WTC11 (cell line): Measurements from ENCODE around the gene TRIM62. TPM values are rescaled to one million over a fixed set of nuclear protein-coding genes. Genes with fewer than 3 reads are reported as not detected.

Experiments used
- ATAC-seq: fragments of 200-7000 bp; cut with Tn5 transposase; 2 replicates; pipeline ENCODE4 v1.10.0; 2021; ENCODE audit warnings: mild to moderate bottlenecking, moderate library complexity
- CTCF ChIA-PET: fragments of 300-600 bp; sonication (Branson Sonifier 250); formaldehyde crosslinking; loops from one replicate; lab custom pipeline; 2021; ENCODE audit warnings: antibody characterized with exemption; lab: Charles Lee
- POLR2A ChIA-PET: fragments of 350-600 bp; sonication (Branson Sonifier 250); formaldehyde crosslinking; loops from one replicate; lab custom pipeline; 2021; ENCODE audit warnings: antibody characterized with exemption; lab: Charles Lee
- DNase-seq: peaks from one replicate; pipeline ENCODE4 v3.0.0; 2021; ENCODE audit warnings: low spot score
- H3K27ac Mint-ChIP-seq: 2 replicates; pipeline ENCODE4 v1.8.0; 2021; ENCODE audit warnings: mixed read lengths
- H3K27me3 Mint-ChIP-seq: 2 replicates; pipeline ENCODE4 v1.8.0; 2021; ENCODE audit warnings: low read depth, mild to moderate bottlenecking, moderate library complexity, mixed read lengths
- H3K36me3 Mint-ChIP-seq: 2 replicates; pipeline ENCODE4 v1.8.0; 2021; ENCODE audit warnings: mixed read lengths
- H3K4me1 Mint-ChIP-seq: 2 replicates; pipeline ENCODE4 v1.8.0; 2022; ENCODE audit warnings: mixed read lengths
- H3K4me3 Mint-ChIP-seq: 2 replicates; pipeline ENCODE4 v1.8.0; 2021; ENCODE audit warnings: mild to moderate bottlenecking, moderate library complexity, mixed read lengths
- H3K9me3 Mint-ChIP-seq: 2 replicates; pipeline ENCODE4 v1.8.0; 2021; ENCODE audit warnings: mixed read lengths
- CREB1 ChIP-seq: sonication (generic); formaldehyde crosslinking; IDR thresholded peaks from 2 replicates; pipeline ENCODE4 v1.8.0; 2023; ENCODE audit warnings: mild to moderate bottlenecking, missing genetic modification reagents
- GRHL2 ChIP-seq: fragments of 250-450 bp; sonication (Bioruptor Pico); IDR thresholded peaks from 2 replicates; pipeline ENCODE4 v1.8.0; 2022; ENCODE audit warnings: mild to moderate bottlenecking, moderate library complexity; ENCODE audit not compliant: insufficient replicate concordance, severe bottlenecking
- MXD4 ChIP-seq: fragments of 250-450 bp; sonication (Bioruptor Pico); IDR thresholded peaks from 2 replicates; pipeline ENCODE4 v1.8.0; 2021; ENCODE audit warnings: mild to moderate bottlenecking, moderate library complexity, borderline replicate concordance
- NR2C2 ChIP-seq: sonication (generic); formaldehyde crosslinking; IDR thresholded peaks from 2 replicates; pipeline ENCODE4 v1.8.0; 2022; ENCODE audit warnings: mild to moderate bottlenecking, missing genetic modification reagents
- SOX15 ChIP-seq: fragments of 250-450 bp; sonication (Bioruptor Pico); IDR thresholded peaks from 2 replicates; pipeline ENCODE4 v1.9.0; 2021; ENCODE audit warnings: mild to moderate bottlenecking
- TP53 ChIP-seq: sonication (generic); formaldehyde crosslinking; IDR thresholded peaks from 2 replicates; pipeline ENCODE4 v1.8.1; 2023; ENCODE audit warnings: mild to moderate bottlenecking, missing genetic modification reagents
- USF1 ChIP-seq: sonication (generic); formaldehyde crosslinking; IDR thresholded peaks from 2 replicates; pipeline ENCODE4 v1.8.0; 2022; ENCODE audit warnings: mild to moderate bottlenecking, missing genetic modification reagents
- USF2 ChIP-seq: sonication (generic); formaldehyde crosslinking; IDR thresholded peaks from 2 replicates; pipeline ENCODE4 v1.8.1; 2023; ENCODE audit warnings: mild to moderate bottlenecking, missing genetic modification reagents, moderate library complexity
- ZBTB43 ChIP-seq: sonication (generic); formaldehyde crosslinking; IDR thresholded peaks from 2 replicates; pipeline ENCODE4 v1.8.1; 2023; ENCODE audit warnings: mild to moderate bottlenecking, missing genetic modification reagents
- ZNF416 ChIP-seq: fragments of 250-450 bp; sonication (Bioruptor Pico); IDR thresholded peaks from 2 replicates; pipeline ENCODE4 v1.9.0; 2021; ENCODE audit warnings: mild to moderate bottlenecking, inconsistent platforms
- total RNA-seq: library from RNA; stranded (reverse); gene quantifications from 3 replicates; pipeline ENCODE4 v1.2.3, GENCODE V29; 2021
- TF ChIP-seq, protein P1 (sequence below): fragments of 250-450 bp; sonication (Bioruptor Pico); IDR thresholded peaks from 2 replicates; pipeline ENCODE4 v1.8.0; 2021; ENCODE audit warnings: mild to moderate bottlenecking
- TF ChIP-seq, protein P2 (sequence below): sonication (generic); formaldehyde crosslinking; IDR thresholded peaks from 2 replicates; pipeline ENCODE4 v1.8.1; 2023; ENCODE audit warnings: mild to moderate bottlenecking, missing genetic modification reagents
- TF ChIP-seq, protein P3 (sequence below): sonication (generic); formaldehyde crosslinking; IDR thresholded peaks from 2 replicates; pipeline ENCODE4 v1.8.0; 2022; ENCODE audit warnings: missing genetic modification reagents

Gene TRIM62
- total RNA-seq, 1 experiment from 2014 or later: 13.6 TPM

DNA sequence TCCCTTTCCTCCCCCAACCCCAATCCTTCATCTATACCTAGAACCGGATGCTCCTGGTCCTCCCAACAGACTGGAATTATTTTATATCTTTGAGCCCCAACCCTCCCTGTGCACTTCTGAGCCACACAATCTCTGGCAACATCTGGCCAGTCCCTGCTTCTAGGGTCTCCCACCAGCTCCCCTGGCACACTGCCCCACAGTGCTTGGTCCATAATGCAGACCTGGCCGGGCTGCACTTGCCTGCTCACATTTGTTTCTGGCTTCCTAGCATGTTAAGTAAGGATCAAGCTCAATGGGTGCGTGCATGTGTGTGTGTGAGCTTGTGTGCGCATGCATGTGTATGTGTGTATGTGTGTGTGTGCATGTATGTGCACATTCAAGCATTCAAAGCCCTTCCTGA, 8.8 kb downstream of the TRIM62 start (continued):
- TF ChIP-seq CREB1 (CRISPR knock-in tag) (no peak), NR2C2 (CRISPR knock-in tag) (no peak), MXD4 (no peak)

DNA sequence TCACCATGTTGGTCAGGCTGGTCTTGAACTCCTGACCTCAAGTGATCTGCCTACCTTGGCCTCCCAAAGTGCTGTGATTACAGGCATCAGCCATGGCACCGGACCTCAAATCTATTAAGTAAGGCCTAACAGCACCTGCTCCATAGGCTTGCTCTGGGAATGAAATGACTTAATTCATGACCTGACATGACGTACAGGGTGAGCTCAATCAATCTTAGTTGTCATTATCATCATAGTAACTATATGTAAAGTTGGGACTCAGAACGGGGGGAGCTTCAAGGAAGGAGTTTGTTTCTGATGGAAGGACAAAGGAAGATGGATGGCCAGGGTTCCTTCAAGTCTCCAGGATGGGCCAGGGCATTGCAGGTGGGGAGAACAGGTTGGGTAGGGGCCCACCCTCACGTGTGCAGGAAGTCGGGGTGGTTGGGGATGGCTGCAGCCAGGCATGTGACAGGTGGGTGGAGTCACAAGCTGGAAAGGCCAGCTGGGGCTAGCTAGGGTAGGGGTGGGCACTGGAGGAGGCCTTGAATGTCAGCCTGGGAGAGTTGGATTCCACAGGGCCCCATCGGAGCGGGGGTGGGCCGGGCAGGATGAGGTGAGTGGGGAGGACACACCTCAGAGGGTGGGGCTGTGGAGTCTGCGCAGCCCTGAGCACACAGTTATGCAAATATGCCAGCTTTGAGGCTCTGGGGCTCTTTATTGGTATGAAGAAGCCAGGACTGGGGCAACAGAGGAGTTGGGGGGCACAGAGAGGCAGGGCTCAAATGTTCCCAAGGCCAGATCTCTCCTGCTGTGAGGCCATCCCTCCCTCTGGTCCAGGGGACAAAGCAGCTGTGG, 9.6 kb downstream of the TRIM62 start:
- TF ChIP-seq USF1 (CRISPR knock-in tag) (peak; percentile 36; the same call in 1 of the 2 replicates), USF2 (CRISPR knock-in tag) (peak; percentile 60), SOX15 (CRISPR knock-in tag) (no peak)
- ChIA-PET POLR2A (no interaction called here), CTCF (interaction anchor here (0.9 to 1.8 kb wide), 6 partner anchors 9 to 35 kb away, joined by 3 to 9 read pairs (median 4); no protein-coding TSS in a partner anchor)
- Mint-ChIP-seq H3K4me1 (peaks cover 36% of the 10 kb centered on the region), H3K27me3 (no peaks in the 10 kb centered on the region; the same call in 1 of the 2 replicates), H3K9me3 (no peaks in the 10 kb centered on the region), H3K27ac (no peak overlapping the region), H3K36me3 (peaks cover 5% of the 10 kb centered on the region), H3K4me3 (no peak overlapping the region)
- DNase-seq (no peak), ATAC-seq (peak; percentile 42)

DNA sequence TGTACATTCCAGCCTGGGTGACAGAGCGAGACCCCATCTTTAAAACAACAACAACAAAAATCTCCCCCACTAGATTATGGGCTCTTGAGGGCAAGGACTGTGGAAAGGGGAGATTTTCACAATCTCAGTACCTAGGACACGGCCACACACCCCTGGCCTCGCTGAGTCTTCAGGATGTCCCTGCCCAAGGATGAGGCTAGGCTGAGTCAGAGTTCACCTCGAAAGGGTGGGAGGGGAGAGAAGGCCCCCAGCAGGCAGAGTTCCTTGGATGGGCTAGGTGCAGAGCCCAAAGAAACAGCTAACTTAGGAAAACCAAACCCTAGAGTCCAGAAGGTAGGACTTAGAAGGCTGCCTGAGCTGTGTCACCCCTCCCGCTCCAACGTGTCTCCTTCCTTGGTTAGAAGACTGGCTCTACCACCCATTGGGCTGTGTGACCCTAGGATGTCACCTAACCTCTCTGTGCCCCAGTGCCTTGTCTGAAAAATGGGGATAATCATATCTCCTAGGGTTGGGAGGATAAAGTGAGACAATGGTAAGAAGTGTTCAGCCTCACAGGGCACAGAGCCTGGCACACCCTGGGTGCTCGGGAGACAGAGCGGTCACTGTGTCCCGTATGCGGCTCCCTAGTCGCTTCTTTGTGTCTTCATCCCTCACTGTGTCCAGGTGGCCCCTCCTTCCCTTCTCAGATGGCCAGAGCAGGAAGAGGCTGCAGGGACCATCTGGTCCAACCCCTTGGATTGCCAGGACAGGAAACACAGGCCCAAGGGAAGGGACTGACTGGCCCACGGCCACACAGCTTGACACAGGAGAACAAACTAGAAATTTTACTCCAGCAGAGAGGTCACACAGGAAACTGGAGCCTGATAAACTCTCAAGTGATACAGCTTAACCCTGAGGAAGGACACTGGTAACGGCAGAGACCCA, 11.2 kb downstream of the TRIM62 start:
- peaks cover 39% of the 10 kb centered on the region for H3K4me1 Mint-ChIP-seq
- peaks cover 3% of the 10 kb centered on the region; the same call in 1 of the 2 replicates for H3K9me3 Mint-ChIP-seq
- POLR2A ChIA-PET: interaction anchor here (0.8 kb wide), 1 partner anchor 23 kb away, joined by 3 read pairs; no protein-coding TSS in a partner anchor
- no peaks in the 10 kb centered on the region; the same call in 1 of the 2 replicates for H3K27me3 Mint-ChIP-seq
- CTCF ChIA-PET: interaction anchor here (1.8 kb wide), 2 partner anchors 23 to 33 kb away, joined by 5 to 6 read pairs; no protein-coding TSS in a partner anchor
- H3K4me3 Mint-ChIP-seq: no peak overlapping the region
- ATAC-seq (no peak), DNase-seq (no peak)
- no peak for TF ChIP-seq ZBTB43 (CRISPR knock-in tag)
- H3K36me3 Mint-ChIP-seq: peaks cover 13% of the 10 kb centered on the region
- H3K27ac Mint-ChIP-seq: no peak overlapping the region

DNA sequence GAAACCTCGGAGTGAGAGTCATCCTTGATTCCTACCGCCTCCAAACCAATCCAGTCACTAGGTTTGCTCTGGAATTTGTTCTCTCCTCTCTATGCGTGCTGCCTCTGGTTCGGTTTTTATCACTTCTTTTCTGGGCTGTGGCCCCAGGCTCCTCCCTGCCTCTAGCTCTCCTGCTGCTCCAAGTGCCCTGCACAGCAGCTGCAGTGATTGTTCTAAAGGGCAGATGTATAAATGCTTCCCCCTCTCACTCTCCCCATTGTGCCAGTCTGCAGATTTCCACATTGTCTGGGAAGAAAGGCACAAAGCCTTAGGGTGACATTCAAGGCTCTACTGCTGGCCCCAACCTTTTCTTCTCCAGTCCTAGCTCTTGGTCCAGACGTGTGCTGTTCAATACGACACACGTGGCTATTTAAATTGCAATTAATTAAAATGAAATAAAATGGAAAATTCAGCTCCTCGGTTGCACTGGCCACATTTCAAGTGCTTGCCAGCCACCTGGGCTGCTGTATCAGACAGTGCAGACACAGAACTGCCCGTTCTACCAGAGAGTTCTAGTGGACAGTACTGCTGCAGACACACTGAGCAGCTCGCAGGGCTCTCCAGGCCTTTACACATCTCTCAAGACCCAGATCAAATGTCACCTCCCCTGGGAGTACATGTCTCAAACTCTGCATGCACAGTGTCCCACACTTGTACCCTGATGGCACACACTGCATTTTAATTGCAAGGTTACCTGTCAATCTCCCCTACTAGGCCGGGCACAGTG, 12.4 kb downstream of the TRIM62 start:
- DNase-seq (no peak), ATAC-seq (no peak)
- Mint-ChIP-seq H3K4me3 (no peak overlapping the region), H3K9me3 (peaks cover 3% of the 10 kb centered on the region; the same call in 1 of the 2 replicates), H3K27me3 (no peaks in the 10 kb centered on the region; the same call in 1 of the 2 replicates), H3K36me3 (peaks cover 16% of the 10 kb centered on the region), H3K27ac (peak overlapping the region; percentile 27; the same call in 1 of the 2 replicates), H3K4me1 (peaks cover 46% of the 10 kb centered on the region)
- CTCF ChIA-PET: interaction anchor here (1.2 to 2.2 kb wide), 6 partner anchors 12 to 42 kb away, joined by 3 to 17 read pairs (median 6); partner anchors contain the start of gene TRIM62
- POLR2A ChIA-PET: interaction anchor here (0.8 kb wide), 1 partner anchor 22 kb away, joined by 3 read pairs; no protein-coding TSS in a partner anchor
- TF ChIP-seq, protein P1, sequence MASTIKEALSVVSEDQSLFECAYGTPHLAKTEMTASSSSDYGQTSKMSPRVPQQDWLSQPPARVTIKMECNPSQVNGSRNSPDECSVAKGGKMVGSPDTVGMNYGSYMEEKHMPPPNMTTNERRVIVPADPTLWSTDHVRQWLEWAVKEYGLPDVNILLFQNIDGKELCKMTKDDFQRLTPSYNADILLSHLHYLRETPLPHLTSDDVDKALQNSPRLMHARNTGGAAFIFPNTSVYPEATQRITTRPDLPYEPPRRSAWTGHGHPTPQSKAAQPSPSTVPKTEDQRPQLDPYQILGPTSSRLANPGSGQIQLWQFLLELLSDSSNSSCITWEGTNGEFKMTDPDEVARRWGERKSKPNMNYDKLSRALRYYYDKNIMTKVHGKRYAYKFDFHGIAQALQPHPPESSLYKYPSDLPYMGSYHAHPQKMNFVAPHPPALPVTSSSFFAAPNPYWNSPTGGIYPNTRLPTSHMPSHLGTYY (CRISPR knock-in tag): no peak
- TF ChIP-seq GRHL2 (CRISPR knock-in tag): no peak
- TF ChIP-seq USF2 (CRISPR knock-in tag): no peak
- TF ChIP-seq, protein P2, sequence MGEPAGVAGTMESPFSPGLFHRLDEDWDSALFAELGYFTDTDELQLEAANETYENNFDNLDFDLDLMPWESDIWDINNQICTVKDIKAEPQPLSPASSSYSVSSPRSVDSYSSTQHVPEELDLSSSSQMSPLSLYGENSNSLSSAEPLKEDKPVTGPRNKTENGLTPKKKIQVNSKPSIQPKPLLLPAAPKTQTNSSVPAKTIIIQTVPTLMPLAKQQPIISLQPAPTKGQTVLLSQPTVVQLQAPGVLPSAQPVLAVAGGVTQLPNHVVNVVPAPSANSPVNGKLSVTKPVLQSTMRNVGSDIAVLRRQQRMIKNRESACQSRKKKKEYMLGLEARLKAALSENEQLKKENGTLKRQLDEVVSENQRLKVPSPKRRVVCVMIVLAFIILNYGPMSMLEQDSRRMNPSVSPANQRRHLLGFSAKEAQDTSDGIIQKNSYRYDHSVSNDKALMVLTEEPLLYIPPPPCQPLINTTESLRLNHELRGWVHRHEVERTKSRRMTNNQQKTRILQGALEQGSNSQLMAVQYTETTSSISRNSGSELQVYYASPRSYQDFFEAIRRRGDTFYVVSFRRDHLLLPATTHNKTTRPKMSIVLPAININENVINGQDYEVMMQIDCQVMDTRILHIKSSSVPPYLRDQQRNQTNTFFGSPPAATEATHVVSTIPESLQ (CRISPR knock-in tag): no peak
- no peak for TF ChIP-seq TP53 (CRISPR knock-in tag)
- TF ChIP-seq, protein P3, sequence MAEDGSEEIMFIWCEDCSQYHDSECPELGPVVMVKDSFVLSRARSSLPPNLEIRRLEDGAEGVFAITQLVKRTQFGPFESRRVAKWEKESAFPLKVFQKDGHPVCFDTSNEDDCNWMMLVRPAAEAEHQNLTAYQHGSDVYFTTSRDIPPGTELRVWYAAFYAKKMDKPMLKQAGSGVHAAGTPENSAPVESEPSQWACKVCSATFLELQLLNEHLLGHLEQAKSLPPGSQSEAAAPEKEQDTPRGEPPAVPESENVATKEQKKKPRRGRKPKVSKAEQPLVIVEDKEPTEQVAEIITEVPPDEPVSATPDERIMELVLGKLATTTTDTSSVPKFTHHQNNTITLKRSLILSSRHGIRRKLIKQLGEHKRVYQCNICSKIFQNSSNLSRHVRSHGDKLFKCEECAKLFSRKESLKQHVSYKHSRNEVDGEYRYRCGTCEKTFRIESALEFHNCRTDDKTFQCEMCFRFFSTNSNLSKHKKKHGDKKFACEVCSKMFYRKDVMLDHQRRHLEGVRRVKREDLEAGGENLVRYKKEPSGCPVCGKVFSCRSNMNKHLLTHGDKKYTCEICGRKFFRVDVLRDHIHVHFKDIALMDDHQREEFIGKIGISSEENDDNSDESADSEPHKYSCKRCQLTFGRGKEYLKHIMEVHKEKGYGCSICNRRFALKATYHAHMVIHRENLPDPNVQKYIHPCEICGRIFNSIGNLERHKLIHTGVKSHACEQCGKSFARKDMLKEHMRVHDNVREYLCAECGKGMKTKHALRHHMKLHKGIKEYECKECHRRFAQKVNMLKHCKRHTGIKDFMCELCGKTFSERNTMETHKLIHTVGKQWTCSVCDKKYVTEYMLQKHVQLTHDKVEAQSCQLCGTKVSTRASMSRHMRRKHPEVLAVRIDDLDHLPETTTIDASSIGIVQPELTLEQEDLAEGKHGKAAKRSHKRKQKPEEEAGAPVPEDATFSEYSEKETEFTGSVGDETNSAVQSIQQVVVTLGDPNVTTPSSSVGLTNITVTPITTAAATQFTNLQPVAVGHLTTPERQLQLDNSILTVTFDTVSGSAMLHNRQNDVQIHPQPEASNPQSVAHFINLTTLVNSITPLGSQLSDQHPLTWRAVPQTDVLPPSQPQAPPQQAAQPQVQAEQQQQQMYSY (CRISPR knock-in tag): no peak
- TF ChIP-seq ZNF416: no peak
